Neural crest cell (in vitro differentiated cells): ENCODE results near the gene PXT1. TPM values are rescaled to one million over a fixed set of nuclear protein-coding genes. Genes with fewer than 3 reads are reported as not detected.
"Not testable (repeated sequence)": the region's sequence is repeated elsewhere in the genome, so short reads cannot be mapped to it uniquely, and the experiment has no call there.

Experiments used
- DNase-seq: peaks from one replicate; pipeline ENCODE4 v3.0.0; 2021; ENCODE audit warnings: low read depth, mixed read lengths, low spot score
- H3K27ac Mint-ChIP-seq: one replicate; pipeline ENCODE4 v1.8.0; 2021; ENCODE audit warnings: mild to moderate bottlenecking, mixed read lengths; ENCODE audit not compliant: unreplicated experiment
- H3K27me3 Mint-ChIP-seq: 2 replicates; pipeline ENCODE4 v1.8.0; 2021; ENCODE audit warnings: low read depth, mild to moderate bottlenecking, mixed read lengths
- H3K36me3 Mint-ChIP-seq: 2 replicates; pipeline ENCODE4 v1.8.0; 2021; ENCODE audit warnings: low read depth, mild to moderate bottlenecking, mixed read lengths
- H3K4me1 Mint-ChIP-seq: 2 replicates; pipeline ENCODE4 v1.8.0; 2021; ENCODE audit warnings: mixed read lengths
- H3K4me3 Mint-ChIP-seq: one replicate; pipeline ENCODE4 v1.8.0; 2021; ENCODE audit warnings: mild to moderate bottlenecking, mixed read lengths
- H3K9me3 Mint-ChIP-seq: 2 replicates; pipeline ENCODE4 v1.8.0; 2021; ENCODE audit warnings: mixed read lengths
- CTCF ChIP-seq: fragments of 200-600 bp; sonication (generic); conservative IDR thresholded peaks from 2 replicates; pipeline ENCODE4 v1.5.0; 2021; ENCODE audit warnings: antibody characterized with exemption, mild to moderate bottlenecking
- total RNA-seq: library from RNA; stranded (reverse); gene quantifications from 2 replicates; pipeline ENCODE4 v1.2.1, GENCODE V29; 2021

PXT1 gene
- total RNA-seq, 1 donor from 2014 or later: 0.14 TPM

- no peak overlapping the region for H3K4me3 Mint-ChIP-seq
- H3K36me3 Mint-ChIP-seq: peaks cover 30% of the 10 kb centered on the region
- H3K27me3 Mint-ChIP-seq: no peaks in the 10 kb centered on the region
- DNase-seq: no peak
- H3K9me3 Mint-ChIP-seq: no peaks in the 10 kb centered on the region
- TF ChIP-seq CTCF: no peak
- H3K27ac Mint-ChIP-seq: no peak overlapping the region
- no peaks in the 10 kb centered on the region for H3K4me1 Mint-ChIP-seq
Observed at GRCh38 chr6:36487698-36488097, 45.0 kb upstream of the PXT1 start.

DNA sequence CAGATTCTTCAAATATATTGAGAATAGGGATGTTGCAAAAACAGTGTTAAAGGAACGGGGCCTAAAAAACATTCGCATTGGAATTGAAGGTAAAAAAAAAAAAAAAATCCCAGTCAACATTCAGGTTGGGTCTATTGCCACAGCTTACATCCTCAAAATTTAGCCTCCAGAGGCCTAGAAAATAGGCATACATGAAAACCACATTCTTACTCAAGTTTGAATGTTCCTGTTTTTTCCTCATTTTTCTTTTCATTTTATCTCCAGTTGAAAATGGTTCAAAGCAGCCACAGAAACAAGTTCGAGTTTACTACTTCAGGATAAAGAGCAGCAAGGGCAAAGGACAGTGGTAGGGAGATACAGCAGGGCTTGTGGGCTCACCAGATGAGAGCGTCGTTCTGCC is 42.1 kb upstream of the PXT1 start:
- Mint-ChIP-seq H3K9me3 (no peaks in the 10 kb centered on the region), H3K4me1 (no peaks in the 10 kb centered on the region), H3K36me3 (peaks cover 28% of the 10 kb centered on the region), H3K27me3 (no peaks in the 10 kb centered on the region), H3K4me3 (no peak overlapping the region), H3K27ac (no peak overlapping the region)
- no peak for TF ChIP-seq CTCF
- DNase-seq: no peak

GRCh38 chr6:36483326-36483725 is 40.7 kb upstream of the PXT1 start:
- H3K27me3 Mint-ChIP-seq, H3K27ac Mint-ChIP-seq, H3K4me1 Mint-ChIP-seq, H3K9me3 Mint-ChIP-seq, DNase-seq, H3K4me3 Mint-ChIP-seq: not testable (repeated sequence)
- H3K36me3 Mint-ChIP-seq: peaks cover 26% of the 10 kb centered on the region

DNA sequence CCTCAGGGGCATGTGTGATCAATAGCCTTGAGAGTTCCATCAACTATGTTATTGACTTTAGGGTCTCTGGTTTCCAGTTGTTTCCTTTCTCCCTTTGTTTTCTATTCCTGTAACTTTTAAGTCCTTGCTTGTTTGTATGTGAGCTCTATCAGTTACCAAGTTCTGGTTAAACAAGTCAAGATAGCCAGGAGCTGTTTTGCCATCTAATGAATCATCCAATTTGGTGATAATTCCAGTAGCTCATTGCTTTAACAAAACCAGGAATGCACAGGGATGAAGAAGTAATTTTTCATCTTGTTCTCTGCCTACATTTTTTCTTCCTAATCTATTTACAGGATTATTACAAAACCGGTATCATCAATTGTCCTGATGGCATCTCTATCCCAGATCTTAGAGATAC is 36.6 kb upstream of the PXT1 start:
- no peaks in the 10 kb centered on the region for H3K4me1 Mint-ChIP-seq
- TF ChIP-seq CTCF: no peak
- no peaks in the 10 kb centered on the region for H3K9me3 Mint-ChIP-seq
- H3K4me3 Mint-ChIP-seq: no peak overlapping the region
- peaks cover 20% of the 10 kb centered on the region for H3K36me3 Mint-ChIP-seq
- no peak overlapping the region for H3K27ac Mint-ChIP-seq
- H3K27me3 Mint-ChIP-seq: no peaks in the 10 kb centered on the region
- no peak for DNase-seq

- H3K27ac Mint-ChIP-seq: no peak overlapping the region
- no peaks in the 10 kb centered on the region for H3K4me1 Mint-ChIP-seq
- H3K36me3 Mint-ChIP-seq: peaks cover 15% of the 10 kb centered on the region
- no peak overlapping the region for H3K4me3 Mint-ChIP-seq
- no peaks in the 10 kb centered on the region for H3K9me3 Mint-ChIP-seq
- no peak for TF ChIP-seq CTCF
- DNase-seq: no peak
- H3K27me3 Mint-ChIP-seq: no peaks in the 10 kb centered on the region
Observed at GRCh38 chr6:36478051-36478526, 35.4 kb upstream of the PXT1 start.

DNA sequence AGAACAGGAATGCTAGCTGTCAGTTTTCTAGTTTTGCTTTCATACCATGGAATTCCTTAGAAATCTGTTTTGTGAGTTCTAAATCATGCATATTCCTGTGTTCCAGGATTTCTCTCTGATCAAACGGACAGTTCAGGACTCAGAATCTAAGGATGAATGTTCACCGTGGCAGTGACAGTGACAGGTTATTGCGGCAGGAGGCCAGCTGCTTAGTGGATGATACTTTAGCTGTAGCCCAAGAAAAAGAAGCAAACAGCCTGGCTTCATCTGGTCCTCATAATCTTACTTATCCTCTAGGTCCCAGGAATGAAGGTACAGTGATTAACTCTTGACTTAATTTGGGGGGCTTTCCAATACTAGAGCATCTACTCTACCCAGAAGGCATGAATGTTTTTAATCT is 27.3 kb upstream of the PXT1 start:
- no peak for DNase-seq
- TF ChIP-seq CTCF: no peak
- H3K4me1 Mint-ChIP-seq: peaks cover 4% of the 10 kb centered on the region
- H3K9me3 Mint-ChIP-seq: no peaks in the 10 kb centered on the region
- no peak overlapping the region for H3K4me3 Mint-ChIP-seq
- peaks cover 17% of the 10 kb centered on the region for H3K36me3 Mint-ChIP-seq
- no peaks in the 10 kb centered on the region for H3K27me3 Mint-ChIP-seq
- no peak overlapping the region for H3K27ac Mint-ChIP-seq
